KG1 (cell line): Measurements from ENCODE around the gene FGL2.
"Not testable (repeated sequence)": the region's sequence is repeated elsewhere in the genome, so short reads cannot be mapped to it uniquely, and the experiment has no call there.

Experiments used
- DNase-seq: peaks from one replicate; lab custom pipeline; 2025; lab: John Stamatoyannopoulos, UW

Gene FGL2

GRCh38 chr7:77157034-77157433 is 42.6 kb downstream of the FGL2 start:
- DNase-seq = not testable (repeated sequence)

GRCh38 chr7:77155601-77156377 is 43.8 kb downstream of the FGL2 start:
- not testable (repeated sequence) for DNase-seq

GRCh38 chr7:77154917-77155464 is 44.6 kb downstream of the FGL2 start:
- not testable (repeated sequence) for DNase-seq

- not testable (repeated sequence) for DNase-seq
Measured at GRCh38 chr7:77152232-77152631, 47.4 kb downstream of the FGL2 start.
